ENCODE measurements around the gene ANAPC7. TPM values are rescaled to one million over a fixed set of nuclear protein-coding genes. Genes with fewer than 3 reads are reported as not detected.
A peak's percentile ranks its signal among the peaks of the same experiment; 100 is the strongest.

The ANAPC7 gene
- total RNA-seq, 1 experiment from 2014 or later = 85.8 TPM

GRCh38 chr12:110371408-110372055 lies 32.0 kb downstream of the ANAPC7 start:
- in situ Hi-C loops (cut with HindIII; ENCODE audit: low pct_unique_long_range_greater_than_20kb, low sequenced_read_pairs) = no loop called here
- ChIA-PET POLR2A (no interaction called here), CTCF (interaction anchor here (0.5 to 0.7 kb wide), 2 partner anchors 22 to 59 kb away, joined by 3 to 5 read pairs; no protein-coding TSS in a partner anchor)
- Histone ChIP-seq H3K27ac (ENCODE audit: low read length) (no peak overlapping the region), H3K4me3 (ENCODE audit: low read depth in 2 of 2, low read length in 2 of 2) (no peak overlapping the region), H3K4me1 (ENCODE audit: control insufficient read depth, insufficient read depth, low read length) (no peaks in the 10 kb centered on the region), H3K9me3 (ENCODE audit: control insufficient read depth, insufficient read depth, low read depth, low read length) (no peaks in the 10 kb centered on the region), H3K27me3 (ENCODE audit: control insufficient read depth, insufficient read depth, low read length) (no peaks in the 10 kb centered on the region), H3K36me3 (ENCODE audit: control insufficient read depth, insufficient read depth, low read length) (peaks cover 15% of the 10 kb centered on the region)
- DNase-seq (ENCODE audit: low read depth, low spot score) (no peak), ATAC-seq (peak; percentile 7; the same call in 1 of the 2 replicates)
- intact Hi-C loops (cut with micrococcal nuclease; ENCODE audit: unreplicated experiment) = no loop called here
- TF ChIP-seq SIN3A (IDR thresholded peaks at IDR 0.05; ENCODE audit: borderline replicate concordance, insufficient read depth, low read depth, low read length) (no peak), CTCF (IDR thresholded peaks at IDR 0.05) (no peak), REST (IDR thresholded peaks at IDR 0.05; ENCODE audit: insufficient read depth in 1 of 2, low read depth in 2 of 2, low read length in 1 of 2) (no peak), TCF7L2 (IDR thresholded peaks at IDR 0.05; ENCODE audit: low read depth, low read length) (no peak), POLR2AphosphoS5 (IDR thresholded peaks at IDR 0.05; ENCODE audit: low read depth, low read length) (0 out of 2 replicates have a peak, but pooled peaks have one; percentile 15)
- BruUV-seq (replicated peaks) = no TSS peak

GRCh38 chr12:110370732-110371231 lies 32.7 kb downstream of the ANAPC7 start:
- DNase-seq (ENCODE audit: low read depth, low spot score) (no peak), ATAC-seq (peak; percentile 39)
- no TSS peak for BruUV-seq (replicated peaks)
- intact Hi-C loops (cut with micrococcal nuclease; ENCODE audit: unreplicated experiment) = no loop called here
- no peak overlapping the region for H3K27ac ChIP-seq (ENCODE audit: low read length)
- peaks cover 14% of the 10 kb centered on the region for H3K36me3 ChIP-seq (ENCODE audit: control insufficient read depth, insufficient read depth, low read length)
- H3K4me1 ChIP-seq (ENCODE audit: control insufficient read depth, insufficient read depth, low read length) = no peaks in the 10 kb centered on the region
- POLR2A ChIA-PET = no interaction called here
- H3K9me3 ChIP-seq (ENCODE audit: control insufficient read depth, insufficient read depth, low read depth, low read length) = no peaks in the 10 kb centered on the region
- H3K27me3 ChIP-seq (ENCODE audit: control insufficient read depth, insufficient read depth, low read length) = no peaks in the 10 kb centered on the region
- CTCF ChIA-PET = no interaction called here
- TF ChIP-seq CTCF (IDR thresholded peaks at IDR 0.05) (no peak), REST (IDR thresholded peaks at IDR 0.05; ENCODE audit: insufficient read depth in 1 of 2, low read depth in 2 of 2, low read length in 1 of 2) (no peak), POLR2AphosphoS5 (IDR thresholded peaks at IDR 0.05; ENCODE audit: low read depth, low read length) (no peak), SIN3A (IDR thresholded peaks at IDR 0.05; ENCODE audit: borderline replicate concordance, insufficient read depth, low read depth, low read length) (no peak), TCF7L2 (IDR thresholded peaks at IDR 0.05; ENCODE audit: low read depth, low read length) (no peak)
- in situ Hi-C loops (cut with HindIII; ENCODE audit: low pct_unique_long_range_greater_than_20kb, low sequenced_read_pairs) = no loop called here
- H3K4me3 ChIP-seq (ENCODE audit: low read depth in 2 of 2, low read length in 2 of 2) = no peak overlapping the region

All from Panc1 (cell line).